Measurements from ENCODE around the gene PLCB4.

The PLCB4 gene

DNA sequence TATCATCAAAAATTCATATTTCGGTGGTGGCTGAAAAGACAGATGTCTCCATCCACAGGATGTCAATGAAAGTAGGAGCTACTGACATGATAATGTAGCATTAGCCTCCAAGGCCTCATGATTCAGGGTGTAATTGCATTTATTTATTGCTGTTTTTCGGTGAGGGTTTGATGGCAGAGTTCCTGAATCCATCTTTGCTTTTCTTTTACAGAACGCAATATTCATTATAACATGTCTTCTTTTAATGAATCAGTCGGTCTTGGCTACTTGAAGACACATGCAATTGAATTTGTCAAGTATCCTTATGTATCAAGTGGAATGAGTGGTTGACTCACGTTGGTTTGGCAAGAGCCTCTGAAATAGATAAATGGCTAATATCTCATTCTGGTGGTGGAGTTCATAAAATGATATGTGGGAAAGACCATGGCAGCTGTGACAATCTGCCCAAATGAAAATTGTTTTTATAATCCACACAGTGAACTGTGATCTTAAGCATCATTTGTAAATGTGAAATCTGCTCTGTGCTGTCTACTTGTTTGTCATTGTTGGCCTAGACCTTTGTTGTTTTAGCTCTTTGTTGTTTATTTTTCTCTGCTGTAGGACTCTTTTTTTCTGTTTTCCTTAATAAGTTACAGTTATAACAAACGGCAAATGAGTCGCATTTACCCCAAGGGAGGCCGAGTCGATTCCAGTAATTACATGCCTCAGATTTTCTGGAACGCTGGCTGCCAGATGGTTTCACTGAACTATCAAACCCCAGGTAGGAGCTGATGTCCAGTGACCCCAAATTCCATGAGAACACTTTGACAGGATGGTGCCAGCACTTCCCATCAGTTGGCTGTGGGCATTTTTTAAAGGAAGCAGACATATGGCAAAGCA is 339.8 kb downstream of the PLCB4 start:
- Histone ChIP-seq H3K4me3 (no peak overlapping the region), H3K27ac (peak overlapping the region in 1 of 21 experiments; percentile 32)

DNA sequence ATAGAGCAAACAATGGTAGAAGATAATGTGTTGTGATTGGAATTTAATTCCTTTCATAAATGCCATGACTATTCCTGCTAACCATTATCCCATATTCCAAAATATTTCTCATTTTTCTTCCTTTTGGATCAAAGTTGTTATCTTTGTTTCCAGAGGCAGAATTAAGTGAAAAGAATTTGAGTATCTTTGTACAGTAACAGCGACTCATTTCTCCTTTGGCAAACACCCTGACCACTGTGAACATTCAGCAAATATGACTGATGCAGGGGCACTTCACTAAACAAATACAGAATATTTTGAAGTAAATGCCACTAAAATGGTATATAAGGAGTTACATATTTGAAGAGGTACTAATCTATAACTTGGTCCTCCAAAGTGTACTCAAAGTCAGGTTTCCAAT is 340.5 kb downstream of the PLCB4 start:
- Histone ChIP-seq H3K27ac (peak overlapping the region in 1 of 21 experiments; percentile 32), H3K4me3 (no peak overlapping the region)

DNA sequence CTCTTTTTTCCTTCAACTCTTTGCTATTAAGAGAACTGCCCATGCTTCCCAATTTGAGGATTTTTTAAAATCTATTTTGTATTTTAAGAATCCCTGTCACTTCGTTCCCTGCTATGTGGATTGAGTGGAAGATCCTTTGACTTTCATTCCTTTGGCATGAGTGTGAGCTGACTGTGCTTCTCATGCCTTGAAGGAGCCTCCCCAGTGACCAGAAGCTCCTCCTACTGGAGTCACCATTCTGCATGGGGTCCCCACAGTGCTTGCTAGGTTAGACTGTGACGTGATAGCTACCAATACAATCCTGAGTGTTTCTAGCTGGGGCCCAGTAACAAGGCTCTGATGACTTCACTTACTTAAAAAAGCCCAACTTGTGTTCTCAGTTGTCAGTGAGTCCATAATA is 341.1 kb downstream of the PLCB4 start:
- Histone ChIP-seq H3K27ac (no peak overlapping the region), H3K4me3 (no peak overlapping the region)

DNA sequence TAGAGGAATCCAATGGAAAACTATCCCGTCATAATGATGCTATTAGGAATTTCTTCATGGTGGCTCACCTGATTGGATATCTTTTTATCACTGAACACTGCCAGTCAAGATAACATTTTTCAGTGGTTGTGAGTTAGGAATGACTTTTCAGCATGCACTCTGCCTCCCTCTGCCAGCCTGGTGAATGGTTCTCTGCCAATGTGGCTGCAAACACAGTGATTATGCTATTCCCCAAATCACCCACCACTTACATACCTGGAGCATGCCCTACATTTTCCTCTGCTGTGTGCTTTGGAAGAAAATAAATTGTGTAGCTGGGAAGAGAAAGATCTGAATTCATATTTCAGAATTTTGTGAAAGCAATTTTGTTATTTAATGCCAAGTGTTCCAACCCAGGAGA is 342.9 kb downstream of the PLCB4 start:
- Histone ChIP-seq H3K4me3 (no peak overlapping the region), H3K27ac (no peak overlapping the region)

DNA sequence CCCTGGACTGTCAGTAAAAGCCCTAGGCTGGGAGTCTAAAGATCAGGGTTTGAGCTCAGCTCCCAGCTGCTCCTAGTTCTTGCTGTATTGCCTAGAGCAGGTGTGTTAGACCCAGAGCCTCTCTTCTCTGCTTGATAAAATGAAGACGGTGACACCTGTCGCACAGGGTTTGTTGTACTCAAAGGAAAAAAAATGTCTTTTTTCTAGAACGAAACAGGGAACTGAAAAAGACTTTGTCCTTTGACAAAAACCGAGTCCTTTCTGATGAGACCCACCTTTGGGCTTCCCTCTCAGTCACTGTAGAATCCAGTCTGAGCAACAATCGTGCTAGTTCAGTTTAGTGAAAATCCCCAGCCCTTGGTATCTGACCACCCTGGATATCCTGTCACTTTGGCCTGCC is 343.4 kb downstream of the PLCB4 start:
- Histone ChIP-seq H3K27ac (no peak overlapping the region), H3K4me3 (no peak overlapping the region)

DNA sequence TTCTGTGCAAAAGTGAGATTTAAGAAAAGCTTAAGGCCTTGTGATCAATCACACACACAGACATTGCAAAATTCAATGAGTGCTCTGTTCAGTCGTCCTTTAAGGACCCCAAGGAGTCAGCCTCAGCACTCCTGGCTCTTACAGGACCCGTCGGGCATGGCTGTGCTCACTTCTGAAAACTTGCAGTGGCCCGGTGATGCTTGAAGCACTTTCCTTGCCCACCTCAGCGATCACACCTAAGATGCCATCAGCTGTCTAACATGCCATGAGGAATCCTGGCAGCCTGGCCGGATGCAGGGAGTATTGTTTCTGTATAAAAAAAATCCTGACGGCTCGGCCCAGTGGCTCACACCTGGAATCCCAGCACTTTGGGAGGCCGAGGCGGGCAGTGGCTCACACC is 344.1 kb downstream of the PLCB4 start:
- Histone ChIP-seq H3K27ac (no peak overlapping the region), H3K4me3 (no peak overlapping the region)

DNA sequence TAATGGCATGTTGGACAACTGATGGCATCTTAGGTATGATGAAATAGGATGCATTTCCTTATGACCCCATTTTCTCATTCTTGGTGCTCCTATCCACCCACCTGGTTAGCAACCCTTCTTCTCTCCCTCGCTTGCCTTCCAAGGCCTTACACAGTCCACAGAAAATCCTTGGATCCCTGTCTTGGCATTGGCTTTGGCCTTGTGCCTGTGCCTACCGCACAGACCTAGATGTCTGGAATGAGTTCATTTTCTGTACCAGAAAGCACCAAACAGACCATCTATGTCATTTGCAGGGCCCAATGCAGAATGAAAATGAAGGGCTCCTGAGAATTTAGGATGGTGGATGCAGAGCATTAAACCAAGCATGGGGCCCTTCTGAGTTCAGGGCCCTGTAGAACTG is 346.5 kb downstream of the PLCB4 start:
- H3K4me3 ChIP-seq: no peak overlapping the region
- no peak overlapping the region for H3K27ac ChIP-seq

DNA sequence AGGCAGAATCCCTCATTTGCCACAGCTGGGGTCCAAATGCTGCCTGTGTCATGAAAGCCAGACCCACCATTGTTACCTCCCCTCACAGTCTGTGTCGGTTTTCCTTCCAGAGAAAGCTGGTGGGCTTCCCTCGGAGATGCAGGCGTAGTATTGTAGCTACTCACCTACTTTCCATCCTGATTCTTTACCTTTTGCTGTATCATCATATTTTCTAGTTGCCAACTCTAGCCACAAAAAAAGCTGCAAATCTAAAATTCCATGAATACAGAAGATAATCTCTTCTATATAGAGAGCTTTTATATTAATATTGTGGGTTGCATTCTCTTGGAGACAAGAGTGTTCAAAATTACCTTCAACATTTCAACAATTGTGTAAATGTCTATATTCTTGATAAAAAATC is 347.5 kb downstream of the PLCB4 start:
- Histone ChIP-seq H3K27ac (no peak overlapping the region), H3K4me3 (no peak overlapping the region)

DNA sequence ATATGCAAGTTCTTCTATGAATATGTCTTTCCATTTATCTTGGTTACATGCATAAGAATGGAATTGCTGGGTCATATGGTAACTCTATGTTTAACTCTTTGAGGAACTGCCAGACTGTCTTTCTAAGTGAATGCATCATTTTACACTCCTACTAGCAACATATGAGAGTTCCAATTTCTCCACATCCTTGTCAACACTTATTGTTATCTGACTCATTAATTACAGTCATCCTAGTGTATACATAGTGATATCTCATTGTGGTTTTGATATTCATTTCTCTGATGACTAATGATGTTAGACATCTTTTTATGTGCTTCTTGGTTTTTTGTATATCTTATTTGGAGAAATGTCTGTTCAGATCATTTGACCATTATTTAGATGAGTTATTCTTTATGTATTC is 348.8 kb downstream of the PLCB4 start:
- Histone ChIP-seq H3K27ac (no peak overlapping the region), H3K4me3 (no peak overlapping the region)

DNA sequence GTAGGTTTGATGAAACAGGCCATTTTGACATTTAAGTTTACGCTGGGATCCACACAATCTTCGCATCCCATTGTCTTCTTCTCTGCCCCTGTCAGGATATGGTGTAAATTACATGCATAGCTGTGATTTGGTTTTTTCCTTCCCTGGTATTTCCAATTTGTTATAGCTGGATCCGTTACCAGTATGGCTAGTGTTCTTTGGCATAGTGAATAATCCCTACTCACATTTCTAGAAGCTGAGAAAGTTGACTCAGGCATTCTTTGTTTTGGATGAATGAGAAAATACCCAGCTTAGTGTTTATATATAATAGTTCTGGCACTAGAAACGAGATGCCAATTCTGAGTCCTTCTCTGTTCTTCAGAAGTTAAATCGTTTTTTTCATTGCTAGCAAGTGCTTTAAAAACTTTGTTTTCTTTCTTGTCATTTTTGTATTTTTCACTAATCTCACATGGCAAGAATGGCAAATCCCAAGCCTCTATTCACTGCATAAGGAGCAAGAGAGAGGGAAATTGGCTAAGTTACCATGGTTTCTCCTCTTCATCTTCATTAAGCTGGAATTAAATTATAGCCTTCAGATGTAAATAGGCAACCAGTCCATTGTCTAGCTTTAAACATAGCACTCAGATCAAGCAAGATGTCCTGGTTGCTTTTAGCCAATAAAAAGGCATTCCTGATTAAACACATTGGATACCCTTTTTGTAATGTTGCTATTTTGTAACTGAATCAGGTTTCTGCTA is 353.6 kb downstream of the PLCB4 start:
- H3K4me3 ChIP-seq: no peak overlapping the region

DNA sequence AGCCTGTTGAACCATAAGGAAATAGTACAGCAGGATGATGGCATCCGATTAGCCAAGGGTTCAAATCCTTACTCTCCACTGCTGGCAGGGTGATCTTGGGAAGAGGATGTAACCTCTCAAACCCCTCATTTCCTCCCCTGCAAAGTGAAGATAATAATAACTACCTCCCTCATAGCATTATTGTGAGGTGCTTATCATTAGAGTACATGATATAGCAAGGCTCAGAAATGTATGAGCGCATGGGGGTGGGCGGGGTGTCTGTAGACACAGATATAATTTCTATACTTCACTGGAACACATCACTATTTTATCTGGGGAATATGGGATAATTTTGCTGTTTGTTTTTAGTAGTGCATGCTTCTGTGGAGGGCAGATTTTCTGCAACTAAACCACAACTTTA is 355.7 kb downstream of the PLCB4 start:
- no peak overlapping the region for H3K27ac ChIP-seq
- H3K4me3 ChIP-seq: no peak overlapping the region

More for the DNA sequence above, 353.6 kb downstream of the PLCB4 start:
- no peak overlapping the region for H3K27ac ChIP-seq

DNA sequence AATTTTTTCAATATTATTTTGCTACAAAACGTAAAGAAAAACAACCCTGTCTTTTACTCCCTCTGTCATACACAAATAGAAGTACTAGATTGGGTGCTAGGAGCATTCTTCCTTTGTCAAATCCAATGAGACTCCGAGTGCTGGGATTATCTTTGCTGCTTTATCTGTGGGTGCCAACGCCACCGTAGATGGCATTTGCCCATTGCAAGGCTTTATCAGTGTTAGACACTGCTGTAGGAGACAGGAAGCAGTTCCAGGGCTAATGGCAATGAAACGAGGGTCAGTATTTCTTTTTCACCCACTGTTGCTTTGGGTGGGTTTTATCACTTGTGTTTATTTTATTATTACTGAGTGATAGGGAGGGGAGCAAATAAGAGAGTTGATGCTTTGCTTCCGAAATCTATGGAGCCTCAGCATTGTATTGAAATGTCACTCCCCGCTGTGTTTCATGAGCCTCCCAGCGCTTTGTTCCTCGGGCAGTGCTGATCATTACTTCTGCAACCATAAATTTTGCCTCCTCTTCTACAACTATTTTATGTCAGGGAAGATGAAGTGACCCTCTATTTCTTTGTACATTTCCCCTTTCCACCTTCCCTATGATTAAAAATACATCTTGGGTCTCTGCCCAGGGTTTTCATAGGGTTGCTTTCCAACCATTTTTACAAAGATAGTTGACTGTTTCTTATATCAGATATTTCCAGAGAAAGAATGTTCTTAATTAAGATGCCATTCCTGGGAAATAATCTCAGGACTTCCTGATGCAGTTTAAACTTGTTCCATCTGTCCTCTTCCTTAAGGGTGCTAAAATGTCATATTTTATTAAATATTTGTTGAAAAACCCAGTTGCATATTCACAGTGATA is 358.8 kb downstream of the PLCB4 start:
- Histone ChIP-seq H3K4me3 (no peak overlapping the region), H3K27ac (no peak overlapping the region)

DNA sequence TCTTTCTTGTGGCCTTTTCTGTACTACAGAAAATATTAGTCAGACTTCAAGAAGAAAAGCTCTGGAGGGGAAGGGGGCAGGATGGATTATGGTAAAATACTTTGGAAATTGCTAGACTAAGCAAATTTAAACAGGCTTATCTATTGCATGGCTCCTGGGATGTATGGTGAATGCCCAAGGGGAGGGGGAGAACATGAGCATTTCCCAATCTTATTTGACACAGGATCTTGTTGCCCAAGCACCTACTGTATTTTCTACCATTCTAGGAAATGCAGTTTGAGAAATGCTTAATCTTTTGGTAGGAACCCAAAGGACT is 359.4 kb downstream of the PLCB4 start:
- Histone ChIP-seq H3K27ac (no peak overlapping the region), H3K4me3 (no peak overlapping the region)

DNA sequence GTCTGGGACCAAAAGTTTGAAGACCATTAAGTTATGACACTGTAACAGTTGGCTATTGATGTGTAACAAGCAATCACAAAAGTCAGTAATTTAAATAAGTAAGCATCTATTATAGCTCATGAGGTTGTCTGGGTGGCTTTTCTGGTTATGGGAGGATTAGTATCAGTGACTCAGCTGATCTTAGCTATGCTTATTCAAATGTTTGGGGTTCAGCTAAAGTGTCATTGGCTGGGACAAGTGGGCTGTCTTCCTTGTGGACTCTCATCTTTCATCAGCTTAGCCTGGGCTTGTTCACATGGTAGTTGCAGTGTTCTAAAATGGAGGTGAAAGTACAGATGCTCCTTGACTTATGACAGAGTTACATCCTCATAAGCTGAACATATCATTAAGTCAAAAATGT is 370.9 kb downstream of the PLCB4 start:
- no peak overlapping the region for H3K27ac ChIP-seq

DNA sequence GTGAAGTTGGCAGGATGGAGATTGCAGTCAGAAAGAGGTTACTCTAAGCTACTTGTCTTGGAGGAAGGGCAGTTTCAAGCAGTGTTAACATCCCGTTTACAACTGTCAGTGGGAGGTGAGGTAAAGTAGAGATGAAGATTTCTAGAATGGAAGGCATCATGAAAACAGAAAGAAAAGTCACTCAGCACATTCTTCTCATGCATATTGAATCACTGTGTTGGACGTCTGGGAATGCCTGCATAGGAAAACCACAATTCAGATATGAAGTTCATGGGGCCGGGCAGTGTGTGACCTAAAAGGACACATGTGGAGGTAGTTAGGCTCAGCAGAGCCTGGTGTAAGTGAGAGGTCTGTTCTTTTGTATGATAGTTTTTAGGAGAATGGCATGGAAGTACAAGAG is 372.0 kb downstream of the PLCB4 start:
- Histone ChIP-seq H3K4me3 (no peak overlapping the region), H3K27ac (no peak overlapping the region)

More for the DNA sequence above, 370.9 kb downstream of the PLCB4 start:
- H3K4me3 ChIP-seq: no peak overlapping the region

DNA sequence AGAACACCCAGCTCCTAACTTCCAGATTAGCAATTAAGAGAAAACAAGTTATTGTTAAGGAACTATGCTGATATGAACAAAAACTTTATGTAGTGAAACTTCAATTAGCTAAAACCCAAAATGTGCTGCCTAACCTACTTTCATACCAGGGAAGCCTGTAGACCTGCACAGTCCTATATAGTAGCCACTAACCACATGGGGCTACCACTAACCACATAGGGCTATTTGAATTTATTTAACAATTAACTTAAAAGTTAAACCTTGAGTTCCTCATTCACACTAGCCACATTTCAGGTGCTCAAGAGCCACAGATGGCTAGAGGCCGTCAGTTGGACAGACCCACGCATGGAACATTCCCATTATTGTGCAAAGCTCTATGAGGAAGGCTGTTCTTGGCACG is 373.1 kb downstream of the PLCB4 start:
- no peak overlapping the region for H3K4me3 ChIP-seq
- H3K27ac ChIP-seq: no peak overlapping the region

DNA sequence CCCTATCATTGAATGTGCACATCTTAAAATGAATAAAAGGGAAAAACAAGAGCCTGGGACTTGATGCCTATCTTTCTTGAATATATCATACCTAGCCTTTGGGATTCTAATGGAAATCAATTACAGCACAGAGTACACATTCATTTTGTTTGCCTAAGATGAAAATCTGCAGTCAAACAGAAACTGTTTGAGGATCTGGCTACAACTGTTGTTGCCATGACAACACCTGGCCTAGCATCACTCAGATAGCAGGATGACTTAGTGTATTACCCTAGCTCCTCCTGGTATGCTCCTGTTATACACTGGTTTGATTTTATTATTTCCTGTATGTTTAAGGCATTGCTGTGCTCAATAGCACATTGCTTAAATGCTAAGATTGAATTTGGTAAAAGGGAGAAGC is 374.0 kb downstream of the PLCB4 start:
- no peak overlapping the region for H3K4me3 ChIP-seq
- H3K27ac ChIP-seq: no peak overlapping the region

DNA sequence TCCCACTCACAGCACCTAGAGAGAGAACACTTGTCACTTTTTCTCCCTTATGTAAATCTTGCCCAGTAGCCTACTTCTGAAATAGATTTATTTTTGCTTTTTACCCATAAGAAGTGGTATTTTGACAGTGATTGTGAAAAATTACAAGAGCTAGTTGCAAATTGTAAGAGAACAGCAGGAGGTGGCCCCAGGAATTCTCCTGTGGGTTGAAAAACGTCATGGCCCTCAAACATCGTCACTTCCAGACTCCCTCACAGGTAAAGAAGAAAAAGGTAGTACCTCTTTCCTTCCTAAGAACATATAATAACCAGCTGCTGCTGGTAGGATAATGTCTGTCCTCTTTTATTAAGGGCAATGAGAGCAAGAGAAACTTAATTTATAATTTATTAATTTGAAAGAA is 376.0 kb downstream of the PLCB4 start:
- Histone ChIP-seq H3K4me3 (no peak overlapping the region), H3K27ac (no peak overlapping the region)

DNA sequence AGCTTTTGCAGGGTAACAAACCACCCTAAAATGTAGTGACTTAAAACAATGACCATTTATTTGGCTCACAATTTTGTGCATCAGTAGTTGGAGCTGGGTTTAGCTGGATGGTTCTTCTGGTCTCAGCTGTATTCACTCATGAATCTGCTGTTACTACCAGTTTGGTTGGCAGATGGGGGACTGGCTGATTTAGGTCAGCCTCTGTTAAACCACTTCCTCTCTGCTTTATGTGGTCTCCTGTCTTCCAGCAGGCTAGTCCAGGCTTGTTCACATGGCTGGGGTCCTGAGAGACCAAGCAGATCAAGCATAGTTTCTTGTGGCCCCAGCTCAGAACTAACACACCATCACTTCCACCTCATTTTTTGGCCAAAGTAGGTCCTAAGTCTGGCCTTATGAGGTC is 378.3 kb downstream of the PLCB4 start:
- no peak overlapping the region for H3K4me3 ChIP-seq
- H3K27ac ChIP-seq: no peak overlapping the region

DNA sequence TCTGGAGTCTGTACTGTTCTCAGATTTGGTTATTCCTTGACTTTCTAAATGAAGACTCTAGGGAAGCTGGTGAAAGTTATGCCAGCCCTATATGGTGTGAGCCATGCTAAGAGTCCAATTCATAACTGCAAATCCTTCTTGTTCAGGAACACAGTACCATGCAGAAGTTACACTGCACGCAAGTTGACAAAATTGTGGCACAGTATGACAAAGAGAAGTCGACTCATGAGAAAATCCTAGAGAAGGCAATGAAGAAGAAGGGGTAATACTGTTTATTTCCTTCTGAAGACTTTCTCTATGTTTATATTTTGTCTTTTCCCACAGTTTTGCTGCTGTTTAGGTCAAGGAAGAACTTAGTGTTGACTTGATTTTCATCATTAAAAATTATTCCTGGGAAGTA is 384.3 kb downstream of the PLCB4 start:
- Histone ChIP-seq H3K4me3 (no peak overlapping the region), H3K27ac (no peak overlapping the region)

DNA sequence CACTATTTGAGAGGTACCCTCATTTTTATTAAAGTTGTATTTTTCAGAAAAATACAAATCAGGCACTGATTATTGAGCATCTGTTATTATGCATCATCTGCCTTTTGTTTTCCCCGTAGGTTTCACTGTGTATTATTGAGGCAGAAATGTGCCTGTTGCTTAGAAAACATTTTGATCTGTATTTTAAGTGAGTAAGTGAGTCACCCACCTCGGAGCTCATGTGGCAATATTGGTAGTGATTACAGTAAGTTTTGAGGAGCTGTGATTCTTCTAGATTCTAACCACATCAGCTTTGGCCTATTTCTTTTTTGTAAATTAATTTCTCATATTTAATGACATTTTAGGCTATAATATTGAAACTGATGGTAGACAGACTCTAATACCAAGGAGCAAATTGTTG is 385.9 kb downstream of the PLCB4 start:
- Histone ChIP-seq H3K4me3 (no peak overlapping the region), H3K27ac (no peak overlapping the region)
